Nephron (organoid): ENCODE results near the gene SLC13A4.
A peak's percentile ranks its signal among the peaks of the same experiment; 100 is the strongest.
"Not testable (repeated sequence)": the region's sequence is repeated elsewhere in the genome, so short reads cannot be mapped to it uniquely, and the experiment has no call there.

Experiments used
- H3K27ac Mint-ChIP-seq, 3 experiments: 2 replicates each; pipeline ENCODE4 v1.8.0; 2020; ENCODE audit warnings: mixed read lengths in 3 of 3, mild to moderate bottlenecking in 2 of 3, moderate library complexity in 1 of 3
- H3K27me3 Mint-ChIP-seq: 2 replicates; pipeline ENCODE4 v1.8.0; 2021; ENCODE audit warnings: low read depth, mild to moderate bottlenecking, moderate library complexity, mixed read lengths
- H3K36me3 Mint-ChIP-seq: 2 replicates; pipeline ENCODE4 v1.8.0; 2020; ENCODE audit warnings: low read depth, mixed read lengths
- H3K4me1 Mint-ChIP-seq: 2 replicates; pipeline ENCODE4 v1.8.0; 2020; ENCODE audit warnings: mixed read lengths
- H3K4me3 Mint-ChIP-seq, 3 experiments: 2 replicates each; pipeline ENCODE4 v1.8.0; 2020; ENCODE audit warnings: mild to moderate bottlenecking in 3 of 3, mixed read lengths in 3 of 3, moderate library complexity in 2 of 3
- H3K9me3 Mint-ChIP-seq: 2 replicates; pipeline ENCODE4 v1.8.0; 2020; ENCODE audit warnings: mixed read lengths
- CTCF ChIP-seq, 3 experiments: fragments of 200-600 bp; sonication (generic); IDR thresholded peaks; one replicate each; pipeline ENCODE4 v1.5.0; 2021; ENCODE audit warnings: antibody characterized with exemption in 3 of 3; ENCODE audit not compliant: unreplicated experiment in 3 of 3

Gene SLC13A4

GRCh38 chr7:135648235-135648634, 79.8 kb downstream of the SLC13A4 start:
- TF ChIP-seq CTCF (IDR thresholded peaks at IDR 0.05; ENCODE audit: unreplicated experiment in 3 of 3), result no peak
- H3K27me3 Mint-ChIP-seq, result no peaks in the 10 kb centered on the region
- no peak overlapping the region for H3K4me3 Mint-ChIP-seq
- no peaks in the 10 kb centered on the region for H3K9me3 Mint-ChIP-seq
- H3K27ac Mint-ChIP-seq, result no peak overlapping the region
- H3K4me1 Mint-ChIP-seq, result peaks cover 11% of the 10 kb centered on the region
- H3K36me3 Mint-ChIP-seq, result peaks cover 37% of the 10 kb centered on the region

GRCh38 chr7:135647755-135648154, 80.2 kb downstream of the SLC13A4 start:
- Mint-ChIP-seq H3K4me3 (no peak overlapping the region), H3K9me3 (no peaks in the 10 kb centered on the region), H3K27me3 (no peaks in the 10 kb centered on the region), H3K36me3 (peaks cover 37% of the 10 kb centered on the region), H3K4me1 (peaks cover 6% of the 10 kb centered on the region), H3K27ac (no peak overlapping the region)
- TF ChIP-seq CTCF (IDR thresholded peaks at IDR 0.05; ENCODE audit: unreplicated experiment in 3 of 3), result no peak

- Mint-ChIP-seq H3K4me1 (peaks cover under 1% of the 10 kb centered on the region), H3K9me3 (no peaks in the 10 kb centered on the region), H3K27ac (peak overlapping the region in 1 of 3 experiments; percentile 25), H3K36me3 (peaks cover 57% of the 10 kb centered on the region), H3K4me3 (no peak overlapping the region), H3K27me3 (no peaks in the 10 kb centered on the region)
- peak; percentile 75 to 80 (median 76) for TF ChIP-seq CTCF (IDR thresholded peaks at IDR 0.05; ENCODE audit: unreplicated experiment in 3 of 3)
Observed at GRCh38 chr7:135645296-135645904, 82.6 kb downstream of the SLC13A4 start.

- no peak overlapping the region for H3K27ac Mint-ChIP-seq
Observed at GRCh38 chr7:135644729-135645128, 83.3 kb downstream of the SLC13A4 start.

GRCh38 chr7:135644154-135644553, 83.8 kb downstream of the SLC13A4 start:
- TF ChIP-seq CTCF (IDR thresholded peaks at IDR 0.05; ENCODE audit: unreplicated experiment in 3 of 3), result no peak
- H3K36me3 Mint-ChIP-seq, result peaks cover 64% of the 10 kb centered on the region
- H3K4me3 Mint-ChIP-seq, result no peak overlapping the region
- no peaks in the 10 kb centered on the region for H3K4me1 Mint-ChIP-seq
- H3K27ac Mint-ChIP-seq, result no peak overlapping the region
- no peaks in the 10 kb centered on the region for H3K27me3 Mint-ChIP-seq
- H3K9me3 Mint-ChIP-seq, result no peaks in the 10 kb centered on the region

More at GRCh38 chr7:135644729-135645128, 83.3 kb downstream of the SLC13A4 start:
- H3K36me3 Mint-ChIP-seq, result peaks cover 63% of the 10 kb centered on the region
- H3K4me1 Mint-ChIP-seq, result no peaks in the 10 kb centered on the region
- no peaks in the 10 kb centered on the region for H3K27me3 Mint-ChIP-seq
- TF ChIP-seq CTCF (IDR thresholded peaks at IDR 0.05; ENCODE audit: unreplicated experiment in 3 of 3), result no peak
- H3K9me3 Mint-ChIP-seq, result no peaks in the 10 kb centered on the region
- no peak overlapping the region for H3K4me3 Mint-ChIP-seq

GRCh38 chr7:135639690-135640089, 88.3 kb downstream of the SLC13A4 start:
- not testable (repeated sequence) for H3K9me3 Mint-ChIP-seq, H3K4me3 Mint-ChIP-seq, H3K27ac Mint-ChIP-seq, H3K27me3 Mint-ChIP-seq, H3K4me1 Mint-ChIP-seq
- H3K36me3 Mint-ChIP-seq, result peaks cover 70% of the 10 kb centered on the region
